Thyroid gland (tissue), 4 donors: ENCODE results near the gene TMEM130.

ENCODE experiments used
- CTCF ChIP-seq, 6 experiments: fragments of 200-600 bp in 3 of 6; fragments of 450-650 bp in 3 of 6; sonication (generic) in 3 of 6; IDR thresholded peaks; one replicate each; pipeline ENCODE4 v1.5.1; 2016 to 2019; ENCODE audit warnings: antibody characterized with exemption in 6 of 6, mild to moderate bottlenecking in 2 of 6, inconsistent platforms in 1 of 6, moderate library complexity in 1 of 6
- POLR2A ChIP-seq, 2 donors: fragments of 450-650 bp; IDR thresholded peaks; one replicate each; pipeline ENCODE4 v1.6.1; 2017; ENCODE audit warnings: antibody characterized with exemption in 2 of 2, mild to moderate bottlenecking in 2 of 2, moderate library complexity in 1 of 2

- TF ChIP-seq CTCF (IDR thresholded peaks at IDR 0.05) (no peak), POLR2A (IDR thresholded peaks at IDR 0.05) (no peak)
Observed at GRCh38 chr7:98826387-98826786, 43.4 kb downstream of the TMEM130 start.
